Sigmoid colon (tissue), 4 donors: ENCODE data around the gene TOX2.

Experiments
- CTCF ChIP-seq, 4 experiments: fragments of 450-650 bp in 3 of 4; fragments of 200-600 bp in 1 of 4; IDR thresholded peaks; one replicate each; pipeline ENCODE4 v1.5.1; 2016 to 2019; ENCODE audit warnings: antibody characterized with exemption in 4 of 4, mild to moderate bottlenecking in 3 of 4, moderate library complexity in 2 of 4
- POLR2AphosphoS5 ChIP-seq, 4 donors: sonication (generic); formaldehyde crosslinking; IDR thresholded peaks; one replicate each; pipeline ENCODE4 v1.6.1; 2017; ENCODE audit warnings: antibody characterized with exemption in 4 of 4

GRCh38 chr20:43991982-43992381 is 77.3 kb downstream of the TOX2 start:
- TF ChIP-seq CTCF (IDR thresholded peaks at IDR 0.05) (no peak), POLR2AphosphoS5 (IDR thresholded peaks at IDR 0.05) (no peak)
